ENCODE data around the gene ANKS3. TPM values are rescaled to one million over a fixed set of nuclear protein-coding genes. Genes with fewer than 3 reads are reported as not detected.

The ANKS3 gene
- total RNA-seq, 1 experiment from 2014 or later = 35.0 TPM

- no TSS peak for BruUV-seq (replicated peaks)
Measured at GRCh38 chr16:4746215-4746614, 12.1 kb upstream of the ANKS3 start.

GRCh38 chr16:4745274-4745569, 11.2 kb upstream of the ANKS3 start:
- H3K27ac Mint-ChIP-seq (ENCODE audit: low read depth, unreplicated experiment) = no peak overlapping the region
- no TSS peak for BruUV-seq (replicated peaks)
- TF ChIP-seq CTCF (IDR thresholded peaks at IDR 0.05; ENCODE audit: unreplicated experiment) = no peak
- ChIA-PET POLR2A (interaction anchor here (1.8 kb wide), 1 partner anchor 11 kb away, joined by 4 read pairs; the partner anchor contains the start of genes ANKS3 and DNAAF8), CTCF (no interaction called here)
- H3K9me3 Mint-ChIP-seq (ENCODE audit: unreplicated experiment) = no peaks in the 10 kb centered on the region
- no peak for DNase-seq (ENCODE audit: unreplicated experiment)
- H3K4me3 Mint-ChIP-seq (ENCODE audit: unreplicated experiment) = no peak overlapping the region
- intact Hi-C loops (cut with micrococcal nuclease) = no loop called here
- H3K27me3 Mint-ChIP-seq (ENCODE audit: insufficient read depth, unreplicated experiment) = no peaks in the 10 kb centered on the region
- peaks cover 11% of the 10 kb centered on the region for H3K36me3 Mint-ChIP-seq (ENCODE audit: insufficient read depth, unreplicated experiment)
- H3K4me1 Mint-ChIP-seq (ENCODE audit: insufficient read depth, unreplicated experiment) = no peaks in the 10 kb centered on the region

More at GRCh38 chr16:4746215-4746614, 12.1 kb upstream of the ANKS3 start:
- Mint-ChIP-seq H3K36me3 (ENCODE audit: insufficient read depth, unreplicated experiment) (peaks cover 20% of the 10 kb centered on the region), H3K4me1 (ENCODE audit: insufficient read depth, unreplicated experiment) (no peaks in the 10 kb centered on the region), H3K4me3 (ENCODE audit: unreplicated experiment) (no peak overlapping the region), H3K9me3 (ENCODE audit: unreplicated experiment) (no peaks in the 10 kb centered on the region), H3K27ac (ENCODE audit: low read depth, unreplicated experiment) (no peak overlapping the region), H3K27me3 (ENCODE audit: insufficient read depth, unreplicated experiment) (no peaks in the 10 kb centered on the region)
- intact Hi-C loops (cut with micrococcal nuclease) = no loop called here
- POLR2A ChIA-PET = interaction anchor here (0.6 to 4.0 kb wide), 3 partner anchors 12 to 282 kb away, joined by 3 to 12 read pairs (median 5); partner anchors contain the start of genes ANKS3, DNAAF8 and ZNF500
- TF ChIP-seq CTCF (IDR thresholded peaks at IDR 0.05; ENCODE audit: unreplicated experiment) = no peak
- CTCF ChIA-PET = interaction anchor here (0.5 to 0.8 kb wide), 2 partner anchors 14 to 129 kb away, joined by 3 to 4 read pairs; no protein-coding TSS in a partner anchor
- DNase-seq (ENCODE audit: unreplicated experiment) = no peak

GRCh38 chr16:4744555-4745273, 10.6 kb upstream of the ANKS3 start:
- no peak for DNase-seq (ENCODE audit: unreplicated experiment)
- CTCF ChIA-PET = no interaction called here
- POLR2A ChIA-PET = interaction anchor here (1.8 kb wide), 1 partner anchor 10 kb away, joined by 4 read pairs; the partner anchor contains the start of genes ANKS3 and DNAAF8

More at GRCh38 chr16:4744555-4745273, 10.6 kb upstream of the ANKS3 start:
- Mint-ChIP-seq H3K27ac (ENCODE audit: low read depth, unreplicated experiment) (no peak overlapping the region), H3K9me3 (ENCODE audit: unreplicated experiment) (no peaks in the 10 kb centered on the region), H3K4me3 (ENCODE audit: unreplicated experiment) (no peak overlapping the region), H3K27me3 (ENCODE audit: insufficient read depth, unreplicated experiment) (no peaks in the 10 kb centered on the region), H3K36me3 (ENCODE audit: insufficient read depth, unreplicated experiment) (peaks cover 9% of the 10 kb centered on the region), H3K4me1 (ENCODE audit: insufficient read depth, unreplicated experiment) (no peaks in the 10 kb centered on the region)
- no TSS peak for BruUV-seq (replicated peaks)
- no peak for TF ChIP-seq CTCF (IDR thresholded peaks at IDR 0.05; ENCODE audit: unreplicated experiment)
- intact Hi-C loops (cut with micrococcal nuclease) = no loop called here

All from MCF 10A (cell line).